ENCODE data around the gene FNDC3B.

The FNDC3B gene

GRCh38 chr3:172139528-172140276, 100.3 kb downstream of the FNDC3B start:
- no peak for DNase-seq

GRCh38 chr3:172140499-172141391, 101.4 kb downstream of the FNDC3B start:
- DNase-seq, result no peak

DNA sequence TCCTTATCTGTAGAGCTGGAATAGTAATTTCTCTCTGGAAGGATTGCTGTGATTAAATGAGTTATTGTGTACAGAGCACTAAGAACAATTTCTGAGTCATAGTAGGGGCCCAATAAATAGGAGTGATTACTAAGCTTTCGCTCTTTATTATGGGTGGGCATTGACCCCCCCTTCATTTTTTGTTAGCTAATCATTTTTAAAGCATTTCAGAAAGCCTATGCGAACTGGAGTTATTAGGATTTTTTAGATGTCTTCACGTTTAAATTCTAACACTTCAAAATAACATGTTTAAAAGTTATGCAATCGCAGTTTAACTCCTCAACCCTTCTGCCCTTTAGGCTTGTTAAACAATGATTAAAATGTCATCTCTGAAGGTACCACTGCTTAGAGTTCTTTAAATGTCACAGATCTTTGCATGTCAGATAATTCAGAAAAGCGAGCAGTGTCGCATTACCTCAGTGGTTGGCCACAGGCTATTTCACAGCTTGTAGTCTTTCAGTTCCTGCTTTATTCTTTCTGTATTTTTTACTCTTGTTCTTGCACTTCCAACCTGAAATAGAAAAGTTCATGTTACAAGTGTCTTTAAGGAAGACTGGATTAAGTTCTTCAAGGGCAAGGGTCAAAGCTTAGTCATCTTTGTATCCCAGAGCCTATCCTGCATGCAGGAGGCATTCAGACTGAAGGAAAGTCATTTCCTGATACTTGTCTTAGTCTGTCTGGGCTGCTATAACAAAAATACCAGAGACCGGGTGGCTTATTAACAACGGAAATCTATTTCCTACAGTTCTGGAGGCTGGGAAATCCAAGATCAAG, 102.9 kb downstream of the FNDC3B start:
- DNase-seq, result no peak

GRCh38 chr3:172142864-172143451, 103.6 kb downstream of the FNDC3B start:
- DNase-seq, result no peak

DNA sequence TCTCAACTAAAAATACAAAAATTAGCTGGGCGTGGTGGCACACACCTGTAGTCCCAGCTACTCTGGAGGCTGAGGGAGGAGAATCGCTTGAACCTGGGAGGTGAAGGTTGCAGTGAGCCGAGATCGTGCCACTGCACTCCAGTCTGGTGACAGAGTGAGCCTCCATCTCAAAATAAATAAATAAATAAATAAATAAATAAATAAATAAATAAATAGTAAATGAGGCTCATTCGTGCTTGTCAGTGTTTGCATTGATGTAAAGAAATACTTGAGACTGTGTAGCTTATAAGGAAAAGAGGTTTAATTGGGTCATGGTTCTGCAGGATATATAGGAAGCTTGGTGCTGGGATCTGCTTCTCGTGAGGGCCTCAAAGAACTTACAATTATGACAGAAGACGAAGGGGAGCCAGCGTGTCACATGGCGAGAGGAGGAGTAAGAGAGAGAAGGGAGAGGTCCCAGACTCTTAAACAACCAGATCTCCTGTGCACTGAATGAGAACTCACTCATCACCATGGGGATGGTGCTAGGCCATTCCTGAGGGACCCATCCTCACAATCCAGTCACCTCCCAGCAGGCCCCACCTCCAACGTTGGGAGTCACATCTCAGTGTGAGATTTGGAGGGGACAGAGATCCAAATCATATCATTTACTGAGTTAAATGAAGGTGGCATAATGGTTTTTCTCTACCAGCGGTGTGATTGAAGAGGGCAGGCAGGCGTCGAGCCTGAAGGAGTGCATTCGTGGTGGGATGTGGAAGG, 104.5 kb downstream of the FNDC3B start:
- DNase-seq, result no peak

GRCh38 chr3:172144601-172145000, 105.2 kb downstream of the FNDC3B start:
- no peak for DNase-seq

- no peak for DNase-seq
Observed at GRCh38 chr3:172145031-172145686, 105.8 kb downstream of the FNDC3B start.

GRCh38 chr3:172146349-172146748, 107.0 kb downstream of the FNDC3B start:
- DNase-seq, result no peak

- DNase-seq, result no peak
Observed at GRCh38 chr3:172147113-172147818, 107.9 kb downstream of the FNDC3B start.

- no peak for DNase-seq
Observed at GRCh38 chr3:172148241-172148640, 108.9 kb downstream of the FNDC3B start.

GRCh38 chr3:172148702-172149565, 109.6 kb downstream of the FNDC3B start:
- DNase-seq, result no peak

GRCh38 chr3:172150268-172150667, 110.9 kb downstream of the FNDC3B start:
- no peak for DNase-seq

- no peak for DNase-seq
Observed at GRCh38 chr3:172150913-172151650, 111.7 kb downstream of the FNDC3B start.

GRCh38 chr3:172151651-172152649, 112.6 kb downstream of the FNDC3B start:
- no peak for DNase-seq

DNA sequence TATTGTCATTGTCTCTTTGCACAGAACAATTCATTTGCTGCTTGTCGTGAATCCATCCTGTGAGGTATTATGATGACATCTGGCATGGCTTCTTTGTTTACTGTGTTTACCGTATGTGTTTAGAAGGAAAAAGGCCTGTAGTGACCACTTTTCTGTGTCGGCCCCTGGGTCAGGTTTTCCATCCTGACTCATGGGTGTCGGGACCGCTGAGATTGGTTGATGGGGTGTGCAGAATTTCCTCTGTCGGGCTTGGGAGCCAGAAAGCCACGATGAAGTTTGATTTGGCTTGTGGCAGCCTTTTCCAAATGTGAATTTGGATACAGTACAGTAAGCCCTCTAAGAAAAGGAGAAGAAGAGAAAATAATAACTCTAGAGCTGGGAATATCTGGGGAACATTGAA, 113.5 kb downstream of the FNDC3B start:
- DNase-seq, result no peak

GRCh38 chr3:172153335-172153861, 114.0 kb downstream of the FNDC3B start:
- no peak for DNase-seq
